ENCODE data around the gene TMEM94.

The TMEM94 gene

DNA sequence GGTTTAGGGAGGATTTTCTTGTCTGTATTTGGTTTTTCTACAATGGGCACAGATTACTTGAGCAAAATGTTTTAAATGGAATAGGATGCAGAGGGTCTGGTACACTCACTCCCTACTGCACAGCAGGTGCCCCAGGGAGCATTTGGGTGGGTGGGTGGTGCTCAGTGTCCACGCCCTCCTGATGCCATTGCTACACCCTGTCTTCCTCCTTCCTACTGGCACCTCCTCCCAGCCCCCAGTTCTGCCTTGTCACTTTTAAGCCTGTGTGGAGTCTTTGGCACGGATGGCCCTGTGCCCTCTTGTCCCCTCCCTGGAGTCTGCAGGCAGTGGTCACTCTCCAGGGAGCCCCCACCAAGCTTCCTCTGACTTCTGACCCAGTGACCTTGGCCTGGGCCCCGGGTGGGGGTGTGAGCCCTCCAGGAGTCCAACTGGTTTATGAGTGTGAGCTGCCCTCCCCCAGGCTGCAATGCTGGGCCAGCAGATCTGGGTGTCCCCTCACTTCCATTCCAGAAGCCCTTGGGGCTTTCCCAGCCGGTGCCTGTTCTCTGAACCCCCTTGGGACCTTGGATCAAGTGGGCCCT, 84.6 kb downstream of the TMEM94 start:
- Mint-ChIP-seq H3K27ac (no peak overlapping the region), H3K36me3 (peaks cover 8% of the 10 kb centered on the region), H3K4me1 (peaks cover 3% of the 10 kb centered on the region), H3K9me3 (no peaks in the 10 kb centered on the region), H3K27me3 (no peaks in the 10 kb centered on the region), H3K4me3 (no peak overlapping the region)
- ATAC-seq (ENCODE audit: low read depth) (no peak), DNase-seq (ENCODE audit: low spot score in 2 of 2) (no peak)

DNA sequence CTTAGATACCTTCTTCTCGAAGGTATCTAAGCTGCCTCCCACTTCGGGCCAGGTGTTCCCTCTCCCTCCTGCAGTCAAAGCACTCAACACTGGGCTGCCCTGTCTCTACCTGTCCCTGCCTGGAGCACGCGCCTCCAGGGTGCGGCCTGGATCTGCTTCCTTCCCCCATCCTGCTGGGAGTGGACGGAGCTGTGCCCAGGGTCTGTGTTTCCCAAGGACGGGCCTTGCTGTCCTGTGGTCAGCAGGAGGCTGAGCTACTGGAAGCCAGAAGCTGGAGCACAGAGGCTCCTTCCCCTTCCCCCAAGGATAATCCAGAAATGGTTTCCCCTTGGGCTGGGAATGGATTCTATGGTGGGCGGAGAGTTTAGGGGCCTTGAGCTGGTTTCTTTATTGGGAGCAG, 85.8 kb downstream of the TMEM94 start:
- no peak for DNase-seq (ENCODE audit: low spot score in 2 of 2)
- no peaks in the 10 kb centered on the region for H3K27me3 Mint-ChIP-seq
- H3K27ac Mint-ChIP-seq = peak overlapping the region; percentile 24
- no peak for ATAC-seq (ENCODE audit: low read depth)
- peaks cover 3% of the 10 kb centered on the region for H3K4me1 Mint-ChIP-seq
- H3K36me3 Mint-ChIP-seq = peaks cover 11% of the 10 kb centered on the region
- H3K9me3 Mint-ChIP-seq = no peaks in the 10 kb centered on the region
- H3K4me3 Mint-ChIP-seq = no peak overlapping the region

GRCh38 chr17:75542728-75543336, 86.4 kb downstream of the TMEM94 start:
- Mint-ChIP-seq H3K4me1 (peaks cover 3% of the 10 kb centered on the region), H3K27me3 (no peaks in the 10 kb centered on the region), H3K9me3 (no peaks in the 10 kb centered on the region), H3K4me3 (no peak overlapping the region), H3K27ac (no peak overlapping the region), H3K36me3 (peaks cover 11% of the 10 kb centered on the region)
- DNase-seq (ENCODE audit: low spot score in 2 of 2) (no peak), ATAC-seq (ENCODE audit: low read depth) (no peak)

DNA sequence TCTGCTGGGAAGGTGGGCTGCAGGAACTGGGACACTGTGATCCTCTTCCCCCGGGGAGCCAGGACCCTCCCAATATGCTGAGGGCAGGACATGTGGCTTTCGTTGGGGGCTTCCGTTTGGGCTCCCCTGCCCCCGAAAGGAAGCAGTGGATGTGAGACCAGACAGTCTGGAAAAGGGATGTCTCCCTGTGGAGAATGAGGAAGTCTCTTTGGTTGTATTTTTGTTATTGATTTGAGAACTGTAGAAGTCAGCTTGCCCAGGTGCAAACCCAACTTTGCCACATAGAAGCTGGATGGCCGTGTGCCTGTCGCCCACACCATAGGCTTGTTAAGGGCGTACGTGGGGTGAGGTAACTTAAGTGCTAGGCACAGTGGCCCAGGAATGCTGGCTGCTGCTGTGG, 87.8 kb downstream of the TMEM94 start:
- ATAC-seq (ENCODE audit: low read depth) (no peak), DNase-seq (ENCODE audit: low spot score in 2 of 2) (no peak)
- no peak overlapping the region for H3K4me3 Mint-ChIP-seq
- H3K27me3 Mint-ChIP-seq = no peaks in the 10 kb centered on the region
- H3K27ac Mint-ChIP-seq = no peak overlapping the region
- peaks cover 7% of the 10 kb centered on the region for H3K36me3 Mint-ChIP-seq
- H3K4me1 Mint-ChIP-seq = peaks cover 7% of the 10 kb centered on the region
- no peaks in the 10 kb centered on the region for H3K9me3 Mint-ChIP-seq

GRCh38 chr17:75546181-75546580, 89.7 kb downstream of the TMEM94 start:
- H3K27ac Mint-ChIP-seq = no peak overlapping the region
- DNase-seq (ENCODE audit: low spot score in 2 of 2) = no peak
- no peaks in the 10 kb centered on the region for H3K27me3 Mint-ChIP-seq
- H3K36me3 Mint-ChIP-seq = peaks cover 6% of the 10 kb centered on the region
- ATAC-seq (ENCODE audit: low read depth) = no peak
- H3K4me1 Mint-ChIP-seq = peaks cover 7% of the 10 kb centered on the region
- no peak overlapping the region for H3K4me3 Mint-ChIP-seq
- H3K9me3 Mint-ChIP-seq = no peaks in the 10 kb centered on the region

GRCh38 chr17:75547091-75547490, 90.7 kb downstream of the TMEM94 start:
- H3K4me1 Mint-ChIP-seq = peaks cover 6% of the 10 kb centered on the region
- H3K27me3 Mint-ChIP-seq = no peaks in the 10 kb centered on the region
- H3K9me3 Mint-ChIP-seq = no peaks in the 10 kb centered on the region
- DNase-seq (ENCODE audit: low spot score in 2 of 2) (no peak), ATAC-seq (ENCODE audit: low read depth) (no peak)
- H3K36me3 Mint-ChIP-seq = peaks cover 4% of the 10 kb centered on the region
- H3K27ac Mint-ChIP-seq = no peak overlapping the region
- no peak overlapping the region for H3K4me3 Mint-ChIP-seq

GRCh38 chr17:75548813-75549212, 92.4 kb downstream of the TMEM94 start:
- H3K27me3 Mint-ChIP-seq = no peaks in the 10 kb centered on the region
- ATAC-seq (ENCODE audit: low read depth) (peak; percentile 38), DNase-seq (ENCODE audit: low spot score in 2 of 2) (no peak)
- H3K4me3 Mint-ChIP-seq = no peak overlapping the region
- H3K4me1 Mint-ChIP-seq = peaks cover 4% of the 10 kb centered on the region
- H3K27ac Mint-ChIP-seq = no peak overlapping the region
- H3K36me3 Mint-ChIP-seq = peaks cover 4% of the 10 kb centered on the region
- H3K9me3 Mint-ChIP-seq = no peaks in the 10 kb centered on the region
